Renal pelvis (tissue), 4 donors: ENCODE data around the gene C16orf54. TPM values are rescaled to one million over a fixed set of nuclear protein-coding genes. Genes with fewer than 3 reads are reported as not detected.
"Not testable (repeated sequence)": the region's sequence is repeated elsewhere in the genome, so short reads cannot be mapped to it uniquely, and the experiment has no call there.

Experiments
- DNase-seq: peaks from one replicate; pipeline ENCODE4 v3.0.0-alpha.2; 2013
- polyA plus RNA-seq, 3 donors: library from polyadenylated mRNA; unstranded; fragments of 120-200 nt; gene quantifications; one replicate each; pipeline ENCODE4 v1.2.1, GENCODE V29; 2013; ENCODE audit not compliant: insufficient read length in 3 of 3

Gene C16orf54
- polyA plus RNA-seq, 3 donors: 0.12 to 0.34 (median 0.17) TPM

- no peak for DNase-seq
Measured at GRCh38 chr16:29742683-29743275, 3.0 kb downstream of the C16orf54 start.

DNA sequence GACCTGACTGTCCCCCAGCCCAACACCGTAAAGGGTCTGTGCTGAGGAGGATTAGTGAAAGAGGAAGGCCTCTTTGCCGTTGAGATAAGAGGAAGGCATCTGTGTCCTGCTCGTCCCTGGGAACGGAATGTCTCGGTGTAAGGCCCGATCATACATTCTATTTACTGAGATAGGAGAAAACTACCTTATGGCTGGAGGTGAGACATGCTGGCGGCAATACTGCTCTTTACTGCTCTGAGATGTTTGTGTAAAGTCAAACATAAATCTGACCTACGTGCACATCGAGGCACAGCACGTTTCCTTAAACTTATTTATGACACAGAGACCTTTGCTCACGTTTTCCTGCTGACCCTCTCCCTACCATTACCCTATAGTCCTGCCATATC lies 5.2 kb downstream of the C16orf54 start:
- not testable (repeated sequence) for DNase-seq

DNA sequence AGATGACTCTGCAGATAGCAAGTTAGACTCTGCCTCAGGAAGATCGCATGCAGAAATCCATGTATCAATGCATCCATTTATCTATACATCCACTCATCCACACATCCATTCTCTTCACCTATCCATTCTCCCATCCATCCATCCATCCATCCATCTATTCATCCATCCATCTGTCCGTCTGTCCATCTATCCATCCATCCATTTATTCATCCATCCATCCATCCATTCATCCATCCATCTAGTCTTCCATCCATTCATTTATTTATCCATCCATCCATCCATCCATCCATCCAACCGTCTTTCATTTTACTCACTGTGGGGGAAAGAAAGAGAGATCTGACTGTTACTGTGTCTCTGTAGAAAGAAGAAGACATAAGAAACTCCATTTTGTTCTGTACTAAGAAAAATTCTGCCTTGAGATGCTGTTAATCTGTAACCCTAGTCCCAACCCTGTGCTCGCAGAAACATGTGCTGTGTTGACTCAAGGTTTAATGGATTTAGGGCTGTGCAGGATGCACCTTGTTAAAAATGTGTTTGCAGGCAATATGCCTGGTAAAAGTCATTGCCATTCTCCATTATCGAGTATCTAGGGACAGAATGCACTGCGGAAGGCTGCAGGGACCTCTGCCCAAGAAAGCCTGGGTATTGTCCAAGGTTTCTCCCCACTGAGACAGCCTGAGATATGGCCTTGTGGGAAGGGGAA lies 5.7 kb downstream of the C16orf54 start:
- not testable (repeated sequence) for DNase-seq

- DNase-seq: no peak
Measured at GRCh38 chr16:29738514-29738913, 7.3 kb downstream of the C16orf54 start.

GRCh38 chr16:29737713-29738112 lies 8.1 kb downstream of the C16orf54 start:
- DNase-seq: no peak

GRCh38 chr16:29736764-29737163 lies 9.0 kb downstream of the C16orf54 start:
- no peak for DNase-seq

GRCh38 chr16:29736112-29736511 lies 9.7 kb downstream of the C16orf54 start:
- no peak for DNase-seq

- no peak for DNase-seq
Measured at GRCh38 chr16:29734786-29735185, 11.0 kb downstream of the C16orf54 start.

DNA sequence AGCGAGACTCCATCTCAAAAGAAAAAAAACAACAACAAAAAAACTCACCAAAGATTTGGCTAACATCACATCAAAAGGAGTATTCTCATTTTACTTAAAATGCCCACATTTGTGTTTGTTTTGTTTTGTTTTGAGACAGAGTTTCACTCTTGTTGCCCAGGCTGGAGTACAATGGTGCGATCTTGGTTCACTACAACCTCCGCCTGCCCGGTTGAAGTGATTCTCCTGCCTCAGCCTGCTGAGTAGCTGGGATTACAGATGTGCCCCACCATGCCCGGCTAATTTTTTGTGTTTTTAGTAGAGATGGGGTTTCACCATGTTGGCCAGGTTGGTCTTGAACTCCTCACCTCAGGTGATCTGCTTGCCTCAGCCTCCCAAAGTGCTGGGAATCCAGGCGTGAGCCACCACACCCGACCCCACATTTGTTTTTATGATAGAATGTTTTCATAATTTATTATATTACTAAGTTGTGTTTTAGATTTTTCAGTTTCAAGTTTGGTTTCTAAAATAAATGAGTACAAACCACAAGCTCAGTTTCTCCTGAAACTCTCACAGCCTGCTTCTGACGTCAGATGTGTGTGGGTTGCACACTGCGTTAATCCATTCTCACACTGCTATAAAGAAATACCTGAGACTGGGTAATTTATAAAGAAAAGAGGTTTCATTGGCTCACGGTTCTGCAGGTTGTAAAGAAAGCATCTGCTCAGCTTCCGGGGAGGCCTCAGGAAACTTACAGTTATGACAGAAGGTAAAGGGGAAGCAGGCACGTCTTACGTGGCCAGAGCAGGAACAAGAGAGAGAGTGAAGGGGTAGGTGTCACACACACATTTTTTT lies 13.8 kb downstream of the C16orf54 start:
- not testable (repeated sequence) for DNase-seq

DNA sequence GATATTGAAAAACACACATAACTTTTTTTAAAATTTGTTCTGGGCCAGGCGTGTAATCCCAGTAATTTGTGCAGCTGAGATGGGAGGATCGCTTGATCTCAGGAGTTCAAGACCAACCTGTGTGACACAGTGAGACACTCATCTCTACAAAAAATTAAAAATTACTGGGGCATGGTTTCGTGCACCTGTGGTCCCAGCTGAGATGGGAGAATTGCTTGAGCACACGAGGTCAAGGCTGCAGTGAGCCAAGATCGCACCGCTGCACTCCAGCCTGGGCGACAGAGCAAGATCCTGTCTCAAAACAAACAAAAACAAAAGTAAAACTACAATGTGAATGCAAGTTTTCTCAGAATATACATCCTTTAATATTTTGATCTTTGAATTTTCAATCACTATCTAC lies 15.1 kb downstream of the C16orf54 start:
- no peak for DNase-seq

GRCh38 chr16:29729116-29729521 lies 16.7 kb downstream of the C16orf54 start:
- DNase-seq: peak; percentile 22

DNA sequence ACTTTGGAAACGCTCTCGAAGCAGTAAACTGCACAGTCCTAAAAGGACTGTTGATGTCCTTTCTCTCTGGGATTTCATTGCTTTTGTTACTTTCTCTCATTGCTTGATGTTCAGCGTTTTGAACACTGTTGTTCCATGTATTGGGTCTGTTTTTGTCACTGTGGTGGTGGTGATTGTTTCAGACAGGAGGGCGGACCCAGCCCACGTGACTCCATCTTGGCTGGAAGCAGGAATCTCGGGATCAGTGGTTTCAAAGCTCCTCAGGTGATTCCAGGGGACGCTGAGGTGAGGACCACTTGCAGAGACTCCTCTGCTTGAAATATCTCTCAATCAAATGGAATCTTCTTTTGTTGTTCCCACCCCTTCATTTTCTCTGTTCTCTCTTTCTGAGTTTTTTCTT lies 18.3 kb downstream of the C16orf54 start:
- no peak for DNase-seq

DNA sequence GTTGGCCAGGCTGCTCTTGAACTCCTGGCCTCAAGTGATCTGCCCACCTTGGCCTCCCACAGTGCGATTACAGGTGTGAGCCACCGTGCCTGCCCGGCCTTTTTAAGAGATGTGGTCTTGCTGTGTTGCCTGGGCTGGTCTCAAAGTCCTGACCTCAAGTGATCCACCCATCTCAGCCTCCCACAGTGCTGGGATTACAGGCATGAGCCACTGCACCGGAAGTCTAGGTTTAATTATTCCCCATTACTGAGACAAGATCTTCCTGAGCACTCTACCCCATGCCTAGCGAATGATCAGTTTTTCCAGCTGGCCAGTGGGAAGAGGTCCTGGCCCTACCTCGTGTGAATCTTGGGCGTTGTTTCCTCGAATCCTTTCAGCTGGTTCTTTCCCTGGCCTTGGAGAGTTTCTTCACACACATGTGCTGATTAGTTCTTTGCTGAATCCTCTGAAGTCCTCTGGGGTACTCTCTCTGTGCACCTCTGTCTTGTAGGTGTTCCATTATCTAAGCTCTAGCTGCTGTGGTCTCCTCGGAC lies 18.9 kb downstream of the C16orf54 start:
- no peak for DNase-seq

- peak; percentile 57 for DNase-seq
Measured at GRCh38 chr16:29721167-29721879, 24.5 kb downstream of the C16orf54 start.

GRCh38 chr16:29720703-29721102 lies 25.1 kb downstream of the C16orf54 start:
- DNase-seq: no peak

DNA sequence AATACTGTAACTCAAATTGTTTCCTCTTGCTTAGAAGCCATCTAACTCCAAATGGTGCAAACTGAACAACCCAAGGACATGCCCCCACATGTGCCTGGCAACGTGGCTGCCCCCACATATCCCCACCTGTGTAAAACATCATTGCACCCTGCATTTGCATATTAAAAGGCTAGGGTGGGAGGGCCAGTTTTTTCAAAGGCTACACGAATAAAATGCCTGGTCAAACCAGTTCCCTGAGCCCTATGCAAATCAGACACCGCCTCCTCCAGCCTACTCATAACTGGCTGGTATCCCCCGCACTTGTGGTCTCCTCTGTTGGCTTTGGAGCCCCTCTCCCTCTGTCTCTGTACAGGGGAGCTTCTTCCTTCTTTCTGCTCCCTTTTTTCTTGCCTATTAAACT lies 26.7 kb downstream of the C16orf54 start:
- no peak for DNase-seq

DNA sequence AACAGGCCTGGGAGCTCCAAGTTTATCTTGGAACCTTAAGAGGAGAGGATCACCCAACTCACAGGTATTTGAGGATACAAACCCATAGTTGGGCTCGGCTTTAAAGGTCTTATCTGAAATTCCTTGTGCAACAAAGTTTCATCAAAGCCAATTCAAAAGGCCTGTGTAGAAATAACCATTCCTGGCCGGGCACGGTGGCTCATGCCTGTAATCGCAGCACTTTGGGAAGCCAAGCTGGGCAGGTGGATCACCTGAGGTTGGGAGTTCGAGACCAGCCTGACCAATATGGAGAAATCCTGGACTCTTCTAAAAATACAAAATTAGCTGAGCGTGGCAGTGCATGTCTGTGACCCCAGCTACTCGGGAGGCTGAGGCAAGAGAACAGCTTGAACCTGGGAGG lies 28.7 kb downstream of the C16orf54 start:
- DNase-seq: no peak

DNA sequence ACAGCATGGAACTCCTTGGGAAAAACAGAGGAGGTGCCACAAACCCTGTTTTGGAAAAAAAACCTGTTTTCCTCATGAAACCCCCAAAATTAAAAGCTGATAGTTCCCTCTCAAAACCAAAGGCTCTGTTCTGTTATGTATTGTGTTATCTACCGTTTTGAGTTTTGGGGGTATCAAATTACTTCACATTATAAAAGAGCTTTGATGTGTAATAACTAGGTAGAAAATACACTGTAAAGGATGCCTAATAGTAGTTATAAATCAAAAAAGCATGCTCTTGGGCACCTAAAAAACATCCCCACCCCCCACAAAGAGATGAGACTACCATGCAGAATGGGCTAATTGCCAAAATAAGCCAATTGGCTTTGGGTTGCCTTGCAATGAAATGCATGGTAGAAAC lies 30.8 kb downstream of the C16orf54 start:
- DNase-seq: no peak

GRCh38 chr16:29714396-29714795 lies 31.4 kb downstream of the C16orf54 start:
- no peak for DNase-seq

GRCh38 chr16:29712809-29713208 lies 33.0 kb downstream of the C16orf54 start:
- DNase-seq: no peak

DNA sequence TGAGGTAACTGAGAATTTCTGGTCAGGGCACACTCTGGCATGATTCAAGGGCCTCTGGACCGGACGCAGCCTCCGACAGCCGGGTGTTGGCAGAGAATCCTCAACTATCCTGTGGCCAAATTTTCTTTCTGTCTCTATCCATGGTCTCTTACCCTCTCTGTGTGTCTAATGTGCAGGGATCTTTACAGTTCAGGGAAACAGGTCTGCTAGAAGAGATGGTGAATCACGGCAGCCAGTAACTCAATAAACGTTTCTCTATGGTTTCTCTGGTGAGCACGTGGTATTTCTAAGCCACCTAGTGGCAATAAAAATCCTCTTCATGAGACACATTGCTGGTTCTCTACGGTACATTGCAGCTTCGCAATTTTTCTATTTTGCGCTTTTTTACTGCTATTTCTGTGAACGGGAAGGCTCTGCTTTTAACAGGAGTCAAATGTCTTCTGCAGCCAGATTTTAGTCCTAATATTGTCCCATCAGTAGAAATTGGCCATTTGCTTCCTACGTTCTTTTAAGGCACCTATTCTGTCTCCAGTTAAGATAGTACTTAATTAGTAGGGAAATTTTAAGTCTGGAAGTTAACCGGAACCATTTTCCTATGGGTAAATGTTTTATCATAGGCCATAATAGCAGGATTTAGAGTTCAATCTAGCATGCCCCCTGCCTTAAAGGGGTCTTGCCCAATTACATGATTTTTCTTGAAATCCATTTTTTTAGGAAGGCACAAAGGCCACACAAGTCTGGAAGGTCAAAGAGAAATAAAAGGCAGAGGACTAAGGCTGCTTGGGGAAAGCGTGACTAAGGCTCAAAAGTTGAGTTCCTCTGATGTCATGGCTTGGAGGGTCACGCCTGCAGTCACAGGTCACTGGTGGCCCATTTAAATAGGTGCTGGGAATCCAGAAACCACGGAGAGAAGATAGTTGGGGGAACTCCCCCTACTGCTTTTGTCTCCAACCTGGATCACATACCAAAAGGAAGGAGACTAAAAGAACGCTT lies 35.3 kb downstream of the C16orf54 start:
- peak; percentile 64 for DNase-seq
